OCI-LY3 (cell line): ENCODE measurements around the gene SH3YL1.
"Not testable (repeated sequence)": the region's sequence is repeated elsewhere in the genome, so short reads cannot be mapped to it uniquely, and the experiment has no call there.

Source experiments
- H2AFZ ChIP-seq: fragments of 200-600, 300-600 bp; shearing (Covaris generic); 2 replicates; pipeline ENCODE4 v1.6.0; 2014; ENCODE audit warnings: antibody characterized with exemption, low read depth, low read length
- H3K27ac ChIP-seq: fragments of 200-600, 300-600 bp; sonication (generic); 2 replicates; pipeline ENCODE4 v1.5.1; 2014; ENCODE audit warnings: mild to moderate bottlenecking, low read length, moderate library complexity, mixed read lengths
- H3K27me3 ChIP-seq: fragments of 200-600, 300-600 bp; sonication (generic); 2 replicates; pipeline ENCODE4 v1.6.1; 2014; ENCODE audit warnings: low read depth, low read length, mixed read lengths
- H3K36me3 ChIP-seq: fragments of 200-600, 300-600 bp; sonication (generic); replicated peaks from 2 replicates; pipeline ENCODE3; 2014; ENCODE audit warnings: low read depth, low read length, mixed read lengths
- H3K4me1 ChIP-seq: fragments of 300-600, 200-600 bp; sonication (generic); 2 replicates; pipeline ENCODE4 v1.6.1; 2014; ENCODE audit warnings: low read length, mixed read lengths
- H3K4me2 ChIP-seq: fragments of 200-600, 300-600 bp; sonication (generic); 2 replicates; pipeline ENCODE4 v1.6.1; 2014; ENCODE audit warnings: low read length, mixed read lengths
- H3K4me3 ChIP-seq: fragments of 300-600, 200-600 bp; sonication (generic); 2 replicates; pipeline ENCODE4 v1.5.1; 2014; ENCODE audit warnings: antibody characterized with exemption, mild to moderate bottlenecking, low read length, moderate library complexity
- H3K79me2 ChIP-seq: fragments of 300-600, 200-600 bp; shearing (Covaris generic); 2 replicates; pipeline ENCODE4 v1.6.1; 2014; ENCODE audit warnings: mild to moderate bottlenecking, low read length, mixed read lengths
- H3K9ac ChIP-seq: fragments of 300-600, 200-600 bp; shearing (Covaris generic); 2 replicates; pipeline ENCODE4 v1.6.0; 2014; ENCODE audit warnings: mild to moderate bottlenecking, low read length, moderate library complexity
- H3K9me3 ChIP-seq: fragments of 200-600, 300-600 bp; shearing (Covaris generic); 2 replicates; pipeline ENCODE4 v1.6.1; 2014; ENCODE audit warnings: low read length, mixed read lengths; ENCODE audit not compliant: insufficient read depth
- H4K20me1 ChIP-seq: fragments of 200-600, 300-600 bp; sonication (generic); 2 replicates; pipeline ENCODE4 v1.6.1; 2016; ENCODE audit warnings: low read length, mixed read lengths; ENCODE audit not compliant: insufficient read depth
- EZH2phosphoT487 ChIP-seq: fragments of 200-600 bp; shearing (Covaris generic); IDR thresholded peaks from 2 replicates; pipeline ENCODE4 v1.6.1; 2018; ENCODE audit warnings: antibody characterized with exemption, mixed run types, low read depth
- TF ChIP-seq, protein P1 (sequence below): fragments of 200-600, 300-600 bp; sonication (generic); IDR thresholded peaks from 2 replicates; pipeline ENCODE4 v1.5.1; 2014; ENCODE audit warnings: antibody characterized with exemption, low read length, low read depth

Gene SH3YL1

DNA sequence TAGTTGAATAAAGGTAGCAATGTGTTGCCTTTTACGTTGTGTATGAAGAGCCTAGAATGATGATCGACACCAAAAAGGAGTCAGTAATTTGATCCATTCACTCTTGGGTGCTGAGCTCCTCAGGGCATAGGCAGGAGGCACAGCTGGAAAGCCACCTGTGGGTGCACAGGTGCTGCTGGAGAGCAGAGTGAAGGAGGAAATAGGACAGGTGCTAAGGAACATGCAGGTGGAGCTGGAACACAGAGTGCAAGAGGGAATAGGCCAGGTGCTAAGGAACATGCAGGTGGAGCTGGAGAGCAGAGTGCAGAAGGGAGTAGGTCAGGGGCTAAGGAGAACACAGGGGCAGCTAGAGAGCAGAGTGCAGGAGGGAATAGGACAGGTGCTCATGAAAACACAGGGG lies 86.1 kb downstream of the SH3YL1 start:
- no peak overlapping the region for H3K4me3 ChIP-seq
- H3K4me2 ChIP-seq = no peak overlapping the region
- no peaks in the 10 kb centered on the region for H3K4me1 ChIP-seq
- H4K20me1 ChIP-seq = no peaks in the 10 kb centered on the region
- TF ChIP-seq EZH2phosphoT487 = no peak
- TF ChIP-seq, protein P1, sequence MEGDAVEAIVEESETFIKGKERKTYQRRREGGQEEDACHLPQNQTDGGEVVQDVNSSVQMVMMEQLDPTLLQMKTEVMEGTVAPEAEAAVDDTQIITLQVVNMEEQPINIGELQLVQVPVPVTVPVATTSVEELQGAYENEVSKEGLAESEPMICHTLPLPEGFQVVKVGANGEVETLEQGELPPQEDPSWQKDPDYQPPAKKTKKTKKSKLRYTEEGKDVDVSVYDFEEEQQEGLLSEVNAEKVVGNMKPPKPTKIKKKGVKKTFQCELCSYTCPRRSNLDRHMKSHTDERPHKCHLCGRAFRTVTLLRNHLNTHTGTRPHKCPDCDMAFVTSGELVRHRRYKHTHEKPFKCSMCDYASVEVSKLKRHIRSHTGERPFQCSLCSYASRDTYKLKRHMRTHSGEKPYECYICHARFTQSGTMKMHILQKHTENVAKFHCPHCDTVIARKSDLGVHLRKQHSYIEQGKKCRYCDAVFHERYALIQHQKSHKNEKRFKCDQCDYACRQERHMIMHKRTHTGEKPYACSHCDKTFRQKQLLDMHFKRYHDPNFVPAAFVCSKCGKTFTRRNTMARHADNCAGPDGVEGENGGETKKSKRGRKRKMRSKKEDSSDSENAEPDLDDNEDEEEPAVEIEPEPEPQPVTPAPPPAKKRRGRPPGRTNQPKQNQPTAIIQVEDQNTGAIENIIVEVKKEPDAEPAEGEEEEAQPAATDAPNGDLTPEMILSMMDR = no peak
- H3K9ac ChIP-seq = no peak overlapping the region
- no peaks in the 10 kb centered on the region for H3K79me2 ChIP-seq
- H3K9me3 ChIP-seq = 0 out of 2 replicates have a peak, but pooled peaks cover under 1% of the 10 kb centered on the region
- H3K36me3 ChIP-seq = no peaks in the 10 kb centered on the region
- H3K27ac ChIP-seq = no peak overlapping the region
- no peaks in the 10 kb centered on the region for H3K27me3 ChIP-seq
- no peak overlapping the region for H2AFZ ChIP-seq

DNA sequence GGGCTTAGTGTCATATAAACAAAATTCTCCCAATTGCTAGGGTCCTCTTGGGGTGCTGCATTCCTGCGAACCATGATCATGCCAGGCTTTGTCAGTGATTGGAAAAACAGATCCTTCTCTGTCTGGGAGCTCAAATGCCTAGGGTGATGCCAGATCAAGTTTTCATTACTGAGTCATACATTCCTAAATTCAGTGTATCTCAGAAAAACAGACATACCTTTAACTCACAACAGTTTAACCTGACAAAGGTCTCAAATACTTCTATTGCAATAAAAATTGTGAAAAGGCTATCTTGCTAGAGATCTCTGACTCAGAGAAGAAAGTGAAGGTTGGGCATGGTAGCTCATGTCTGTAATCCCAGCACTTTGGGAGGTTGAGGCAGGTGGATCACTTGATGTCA lies 86.9 kb downstream of the SH3YL1 start:
- TF ChIP-seq EZH2phosphoT487 = no peak
- TF ChIP-seq, protein P1 = no peak
- Histone ChIP-seq H3K4me2 (no peak overlapping the region), H3K4me1 (no peaks in the 10 kb centered on the region), H3K9me3 (no peaks in the 10 kb centered on the region), H3K27ac (no peak overlapping the region), H3K4me3 (no peak overlapping the region), H3K79me2 (no peaks in the 10 kb centered on the region), H3K27me3 (no peaks in the 10 kb centered on the region), H3K9ac (no peak overlapping the region), H3K36me3 (no peaks in the 10 kb centered on the region), H2AFZ (no peak overlapping the region), H4K20me1 (no peaks in the 10 kb centered on the region)

DNA sequence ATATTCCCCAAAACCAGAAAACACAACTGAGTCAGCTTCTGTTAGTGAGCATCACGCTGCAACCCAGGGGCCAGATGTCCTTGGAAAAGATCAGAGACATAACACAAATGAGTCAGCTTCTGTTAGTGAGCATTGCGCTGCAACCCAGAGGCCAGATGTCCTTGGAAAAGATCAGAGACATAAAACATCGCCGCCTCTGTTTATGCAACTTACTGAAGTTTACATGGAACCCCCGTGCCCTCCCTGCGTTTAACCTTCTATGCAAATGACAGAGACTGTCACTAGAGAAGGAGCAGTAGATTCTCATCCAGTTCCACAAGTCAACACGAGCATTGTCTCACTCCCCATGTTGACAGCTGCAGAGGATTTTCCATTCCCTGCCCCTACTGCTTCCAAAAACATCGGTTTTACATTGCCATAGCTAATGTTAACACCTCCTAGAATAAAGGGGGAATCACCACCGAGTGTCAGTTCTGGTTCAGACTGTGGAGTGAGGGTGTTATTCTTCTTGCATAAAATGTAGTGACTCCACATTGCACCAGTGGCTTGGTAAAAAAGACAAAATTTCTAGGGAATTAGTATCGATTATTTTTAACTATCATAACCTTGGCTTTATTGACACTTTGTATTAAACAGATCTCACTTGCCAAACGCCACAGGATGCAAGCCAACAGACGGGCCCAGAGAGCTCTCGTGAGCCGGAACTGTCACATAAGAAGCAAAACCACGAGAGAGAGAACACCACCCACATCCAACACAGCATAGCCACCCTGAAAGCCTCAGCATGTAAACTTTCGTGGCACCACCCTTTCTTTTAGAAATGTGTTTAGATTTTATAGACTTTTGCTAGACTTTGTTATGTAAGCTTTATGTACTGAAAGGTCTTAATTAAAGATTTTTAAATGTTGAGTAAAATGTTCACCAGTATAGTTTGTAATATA lies 87.7 kb downstream of the SH3YL1 start:
- no peak overlapping the region for H2AFZ ChIP-seq
- no peak overlapping the region for H3K4me3 ChIP-seq
- H3K4me1 ChIP-seq = no peaks in the 10 kb centered on the region
- H3K27me3 ChIP-seq = no peaks in the 10 kb centered on the region
- H3K79me2 ChIP-seq = no peaks in the 10 kb centered on the region
- no peaks in the 10 kb centered on the region for H3K36me3 ChIP-seq
- TF ChIP-seq, protein P1 = no peak
- TF ChIP-seq EZH2phosphoT487 = no peak
- H3K27ac ChIP-seq = no peak overlapping the region
- H4K20me1 ChIP-seq = no peaks in the 10 kb centered on the region
- no peak overlapping the region for H3K4me2 ChIP-seq
- H3K9me3 ChIP-seq = no peaks in the 10 kb centered on the region
- H3K9ac ChIP-seq = no peak overlapping the region

DNA sequence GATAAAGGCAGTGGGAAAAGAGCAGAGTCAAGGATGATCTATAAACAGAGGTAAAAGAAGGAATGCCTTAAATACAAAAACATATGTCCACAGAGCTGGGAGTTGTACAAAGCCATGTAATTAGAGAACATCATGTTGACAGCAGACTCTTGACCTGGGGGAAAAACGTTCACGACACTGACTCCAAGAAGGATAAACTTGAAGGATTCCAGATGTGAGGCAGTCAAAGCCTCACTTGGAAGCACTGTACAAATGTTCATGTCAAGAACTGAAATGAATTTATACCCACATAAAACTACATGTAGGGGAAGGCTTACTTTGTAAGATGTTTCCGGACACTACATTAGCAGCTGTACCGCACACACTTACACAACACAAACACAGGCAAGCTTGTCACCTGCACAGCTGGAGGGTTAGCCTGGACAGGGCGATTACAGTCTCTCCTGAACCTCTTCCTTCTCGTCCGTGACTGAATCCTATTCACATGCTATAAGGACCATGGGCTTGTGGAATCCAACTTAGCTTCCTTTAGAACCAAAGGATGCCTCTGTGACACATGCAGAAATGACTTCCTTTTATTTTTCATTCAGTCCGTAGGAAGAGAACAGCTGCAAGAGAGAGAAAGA lies 88.6 kb downstream of the SH3YL1 start:
- Histone ChIP-seq H2AFZ (no peak overlapping the region), H3K4me1 (no peaks in the 10 kb centered on the region), H3K9ac (no peak overlapping the region), H3K9me3 (no peaks in the 10 kb centered on the region), H3K4me2 (no peak overlapping the region), H3K27me3 (no peaks in the 10 kb centered on the region), H3K36me3 (no peaks in the 10 kb centered on the region), H3K79me2 (no peaks in the 10 kb centered on the region), H3K4me3 (no peak overlapping the region), H3K27ac (no peak overlapping the region), H4K20me1 (no peaks in the 10 kb centered on the region)
- no peak for TF ChIP-seq EZH2phosphoT487

DNA sequence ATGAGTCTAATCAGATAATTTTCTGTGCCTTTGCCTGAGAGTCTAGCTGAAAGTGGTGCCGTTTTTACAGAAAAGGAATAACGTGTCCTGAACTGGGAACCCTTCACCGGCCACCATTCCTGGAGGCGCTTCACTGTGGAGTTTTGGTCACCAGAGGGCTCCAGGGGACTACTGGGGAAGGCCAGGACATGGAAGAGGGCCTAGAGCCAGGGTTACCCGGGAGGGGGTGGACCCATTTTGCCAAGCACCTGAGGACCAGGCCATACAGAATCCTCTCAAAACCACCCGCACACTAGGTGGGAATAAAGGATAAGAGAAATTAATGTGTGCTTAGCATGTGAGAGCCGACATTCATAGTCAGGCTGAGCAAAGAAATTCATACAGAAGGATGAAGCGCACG lies 91.7 kb downstream of the SH3YL1 start:
- not testable (repeated sequence) for H3K9ac ChIP-seq, H3K27ac ChIP-seq, H3K4me1 ChIP-seq, H3K79me2 ChIP-seq, H3K27me3 ChIP-seq, H3K9me3 ChIP-seq, H3K36me3 ChIP-seq, H3K4me2 ChIP-seq, H3K4me3 ChIP-seq, H4K20me1 ChIP-seq, H2AFZ ChIP-seq
